Medulla oblongata (tissue), 1 donor: Measurements from ENCODE around the gene CAMTA2.
"Not testable (repeated sequence)": the region's sequence is repeated elsewhere in the genome, so short reads cannot be mapped to it uniquely, and the experiment has no call there.

ENCODE experiments used
- DNase-seq: peaks from one replicate; pipeline ENCODE4 v3.0.0-alpha.2; 2015; ENCODE audit errors: extremely low spot score

Gene CAMTA2, protein sequence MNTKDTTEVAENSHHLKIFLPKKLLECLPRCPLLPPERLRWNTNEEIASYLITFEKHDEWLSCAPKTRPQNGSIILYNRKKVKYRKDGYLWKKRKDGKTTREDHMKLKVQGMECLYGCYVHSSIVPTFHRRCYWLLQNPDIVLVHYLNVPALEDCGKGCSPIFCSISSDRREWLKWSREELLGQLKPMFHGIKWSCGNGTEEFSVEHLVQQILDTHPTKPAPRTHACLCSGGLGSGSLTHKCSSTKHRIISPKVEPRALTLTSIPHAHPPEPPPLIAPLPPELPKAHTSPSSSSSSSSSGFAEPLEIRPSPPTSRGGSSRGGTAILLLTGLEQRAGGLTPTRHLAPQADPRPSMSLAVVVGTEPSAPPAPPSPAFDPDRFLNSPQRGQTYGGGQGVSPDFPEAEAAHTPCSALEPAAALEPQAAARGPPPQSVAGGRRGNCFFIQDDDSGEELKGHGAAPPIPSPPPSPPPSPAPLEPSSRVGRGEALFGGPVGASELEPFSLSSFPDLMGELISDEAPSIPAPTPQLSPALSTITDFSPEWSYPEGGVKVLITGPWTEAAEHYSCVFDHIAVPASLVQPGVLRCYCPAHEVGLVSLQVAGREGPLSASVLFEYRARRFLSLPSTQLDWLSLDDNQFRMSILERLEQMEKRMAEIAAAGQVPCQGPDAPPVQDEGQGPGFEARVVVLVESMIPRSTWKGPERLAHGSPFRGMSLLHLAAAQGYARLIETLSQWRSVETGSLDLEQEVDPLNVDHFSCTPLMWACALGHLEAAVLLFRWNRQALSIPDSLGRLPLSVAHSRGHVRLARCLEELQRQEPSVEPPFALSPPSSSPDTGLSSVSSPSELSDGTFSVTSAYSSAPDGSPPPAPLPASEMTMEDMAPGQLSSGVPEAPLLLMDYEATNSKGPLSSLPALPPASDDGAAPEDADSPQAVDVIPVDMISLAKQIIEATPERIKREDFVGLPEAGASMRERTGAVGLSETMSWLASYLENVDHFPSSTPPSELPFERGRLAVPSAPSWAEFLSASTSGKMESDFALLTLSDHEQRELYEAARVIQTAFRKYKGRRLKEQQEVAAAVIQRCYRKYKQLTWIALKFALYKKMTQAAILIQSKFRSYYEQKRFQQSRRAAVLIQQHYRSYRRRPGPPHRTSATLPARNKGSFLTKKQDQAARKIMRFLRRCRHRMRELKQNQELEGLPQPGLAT

DNA sequence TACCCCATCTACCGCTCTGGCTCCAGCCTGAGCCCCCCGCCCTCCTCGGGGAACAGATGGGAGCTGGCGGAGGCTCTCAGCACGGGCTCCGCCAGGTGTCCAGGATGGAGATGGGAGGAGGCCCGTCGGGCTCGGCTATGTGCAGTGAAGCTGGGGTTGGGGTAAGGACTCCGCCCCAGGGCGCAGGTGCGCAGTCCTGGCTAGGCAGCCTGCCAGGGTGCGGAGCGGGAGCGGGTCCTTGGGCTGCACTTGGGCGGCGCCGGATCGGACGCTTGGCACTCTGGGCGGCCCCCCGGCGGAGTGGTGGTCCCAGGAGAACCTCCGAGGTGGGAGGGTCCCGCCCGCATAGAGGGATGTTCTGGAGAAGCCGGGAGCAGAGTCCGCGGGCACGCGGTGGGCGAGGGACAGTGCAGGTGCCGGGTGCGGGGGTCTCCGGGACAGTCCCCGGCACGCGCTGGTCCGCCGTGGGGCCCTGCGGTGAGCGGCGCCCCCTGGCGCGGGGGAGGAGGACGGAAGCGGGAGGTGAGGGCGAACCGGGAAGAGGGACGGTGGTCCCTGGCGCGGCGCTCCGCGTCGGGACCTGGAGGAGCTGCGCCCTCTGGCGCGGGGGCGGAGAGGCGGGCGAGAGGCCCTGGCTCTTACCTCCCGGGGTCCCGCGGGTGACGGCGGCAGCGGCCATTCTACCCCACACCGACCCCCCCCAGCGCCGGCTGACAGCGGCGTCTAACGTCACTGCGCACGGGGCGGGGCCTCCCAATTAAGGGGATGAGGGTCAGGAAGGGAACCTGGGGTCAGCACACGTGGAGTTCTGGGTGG is at the start of gene CAMTA2:
Gene CAMTA2 (minus strand): TSS at position 725 of the 816 bp plus-strand sequence. CDS start 1,453 bp downstream, outside the sequence.
- peak; percentile 89 for DNase-seq

GRCh38 chr17:5035315-5035714 is 47.8 kb upstream of the CAMTA2 start, which contains the start of gene SLC52A1:
Gene SLC52A1 (minus strand): TSS chr17:5035426. CDS start chr17:5034606, 820 bp downstream.
- DNase-seq: no peak

GRCh38 chr17:5034651-5035050 is 47.2 kb upstream of the CAMTA2 start:
- DNase-seq: no peak

DNA sequence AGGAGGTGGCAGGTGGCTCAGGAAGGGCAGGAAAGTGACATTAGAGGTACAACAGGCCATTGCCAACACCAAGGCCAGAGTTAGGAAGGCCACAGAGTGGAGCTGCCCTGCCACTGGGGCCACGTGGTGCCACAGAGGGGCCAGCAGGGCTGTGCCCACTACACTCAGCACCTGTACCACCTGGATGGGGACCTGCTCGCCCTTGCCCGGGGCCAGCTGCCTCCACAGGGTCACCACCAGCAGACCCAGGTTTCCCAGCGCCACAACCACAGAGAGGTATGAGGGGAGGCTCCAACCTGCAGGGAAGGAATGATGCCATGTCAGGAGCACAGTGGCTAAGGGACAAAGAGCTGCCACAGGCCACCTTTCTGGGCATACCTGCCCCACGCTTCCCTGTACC is 46.6 kb upstream of the CAMTA2 start:
- no peak for DNase-seq

DNA sequence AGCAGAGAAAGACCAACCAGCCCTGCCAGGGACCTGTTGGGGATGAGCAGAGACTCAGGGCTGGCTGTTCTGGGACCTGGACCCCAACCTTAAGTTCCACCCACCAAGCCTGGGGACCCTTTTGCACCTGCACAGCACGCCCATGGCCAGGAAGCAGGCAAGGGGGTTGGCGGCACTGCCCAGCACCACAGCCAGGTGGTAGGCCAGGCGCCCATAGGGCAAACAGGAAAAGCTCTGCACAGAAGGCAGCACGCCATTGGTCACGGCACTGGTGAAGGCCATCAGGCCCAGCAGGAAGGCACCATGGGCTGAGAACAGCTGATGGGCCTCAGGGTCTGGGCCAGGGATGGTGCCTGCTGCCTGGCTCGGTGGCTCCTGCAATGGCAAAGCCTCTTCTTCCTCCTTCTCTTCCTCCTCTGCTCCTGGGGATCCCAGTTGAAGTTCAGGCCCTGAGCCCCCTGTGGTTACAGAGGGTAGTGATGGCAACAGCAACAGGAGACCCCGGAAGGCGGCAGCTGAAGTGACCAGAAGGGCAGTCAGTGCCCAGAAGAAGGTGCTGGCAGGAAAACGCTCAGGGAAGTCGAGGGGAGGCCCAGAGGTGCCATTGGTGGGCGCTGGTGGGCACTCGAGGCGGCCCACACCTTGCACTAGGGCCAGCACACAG is 46.0 kb upstream of the CAMTA2 start:
- DNase-seq: no peak

DNA sequence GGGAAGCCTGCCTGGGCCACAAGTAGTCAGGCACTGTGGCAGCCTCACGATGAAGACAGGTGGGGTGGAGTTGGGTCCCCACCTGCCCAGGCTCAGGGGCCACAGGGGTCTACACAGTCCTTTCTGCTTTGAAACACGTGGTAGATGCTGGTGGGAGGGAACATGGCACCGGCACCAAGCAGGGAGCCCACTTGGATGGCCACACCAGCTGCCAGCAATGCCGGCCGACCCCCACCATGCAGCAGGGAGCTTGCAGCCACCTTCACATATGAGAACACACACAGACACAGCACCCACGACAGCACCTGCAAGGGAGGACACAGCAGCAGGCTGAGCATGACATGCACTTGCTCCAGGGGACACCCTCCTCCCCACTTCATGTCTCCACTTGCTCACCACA is 45.4 kb upstream of the CAMTA2 start:
- DNase-seq: no peak

GRCh38 chr17:5031365-5032082 is 44.0 kb upstream of the CAMTA2 start:
- DNase-seq: peak; percentile 81

- not testable (repeated sequence) for DNase-seq
Observed at GRCh38 chr17:5030168-5030567, 42.7 kb upstream of the CAMTA2 start.

- DNase-seq: peak; percentile 40
Observed at GRCh38 chr17:5027916-5028315, 40.4 kb upstream of the CAMTA2 start.

DNA sequence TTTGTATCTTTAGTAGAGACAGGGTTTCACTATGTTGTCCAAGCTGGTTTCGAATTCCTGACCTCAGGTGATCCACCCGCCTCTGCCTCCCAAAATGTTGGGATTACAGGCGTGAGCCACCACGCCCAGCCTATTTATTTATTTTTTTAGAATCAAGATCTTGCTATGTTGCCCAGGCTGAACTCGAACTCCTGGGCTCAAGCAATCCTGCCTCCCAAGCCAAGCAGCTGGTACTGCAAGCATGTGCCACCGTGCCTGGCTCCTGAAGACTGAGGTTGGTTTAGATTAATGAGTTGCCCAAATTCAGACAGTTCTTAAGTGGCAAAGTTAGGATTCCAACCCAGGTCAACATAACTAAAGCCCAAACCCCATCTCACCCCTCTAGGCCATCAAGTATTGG is 39.8 kb upstream of the CAMTA2 start:
- no peak for DNase-seq

GRCh38 chr17:5024604-5025003 is 37.1 kb upstream of the CAMTA2 start:
- no peak for DNase-seq

GRCh38 chr17:5023588-5024147 is 36.2 kb upstream of the CAMTA2 start:
- DNase-seq: no peak

DNA sequence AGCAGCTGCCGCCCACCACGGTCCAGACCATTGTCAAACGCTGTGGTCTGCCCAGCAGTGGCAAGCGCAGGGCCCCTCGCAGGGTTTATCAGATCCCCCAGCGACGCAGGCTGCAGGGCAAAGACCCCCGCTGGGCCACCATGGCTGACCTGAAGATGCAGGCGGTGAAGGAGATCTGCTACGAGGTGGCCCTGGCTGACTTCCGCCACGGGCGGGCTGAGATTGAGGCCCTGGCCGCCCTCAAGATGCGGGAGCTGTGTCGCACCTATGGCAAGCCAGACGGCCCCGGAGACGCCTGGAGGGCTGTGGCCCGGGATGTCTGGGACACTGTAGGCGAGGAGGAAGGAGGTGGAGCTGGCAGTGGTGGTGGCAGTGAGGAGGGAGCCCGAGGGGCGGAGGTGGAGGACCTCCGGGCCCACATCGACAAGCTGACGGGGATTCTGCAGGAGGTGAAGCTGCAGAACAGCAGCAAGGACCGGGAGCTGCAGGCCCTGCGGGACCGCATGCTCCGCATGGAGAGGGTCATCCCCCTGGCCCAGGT is 34.8 kb upstream of the CAMTA2 start:
- DNase-seq: no peak

DNA sequence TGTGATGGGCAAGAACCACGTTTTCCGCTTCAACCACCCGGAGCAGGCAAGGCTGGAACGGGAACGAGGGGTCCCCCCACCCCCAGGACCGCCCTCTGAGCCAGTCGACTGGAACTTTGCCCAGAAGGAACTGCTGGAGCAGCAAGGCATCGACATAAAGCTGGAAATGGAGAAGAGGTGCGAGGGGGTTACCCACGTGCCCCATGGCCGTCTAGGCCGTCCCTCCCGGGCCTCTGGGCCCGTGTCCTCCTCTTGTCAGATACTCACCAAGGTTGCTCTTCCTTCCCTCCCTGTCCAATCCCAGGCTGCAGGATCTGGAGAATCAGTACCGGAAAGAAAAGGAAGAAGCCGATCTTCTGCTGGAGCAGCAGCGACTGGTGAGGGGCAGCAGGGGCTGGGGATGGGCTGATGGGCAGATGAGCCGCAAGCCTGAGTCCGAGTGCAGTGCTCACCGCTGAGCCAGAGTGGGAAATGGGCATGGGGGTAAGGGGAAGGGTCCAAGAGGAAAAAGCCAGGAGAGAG is 33.1 kb upstream of the CAMTA2 start:
- no peak for DNase-seq

DNA sequence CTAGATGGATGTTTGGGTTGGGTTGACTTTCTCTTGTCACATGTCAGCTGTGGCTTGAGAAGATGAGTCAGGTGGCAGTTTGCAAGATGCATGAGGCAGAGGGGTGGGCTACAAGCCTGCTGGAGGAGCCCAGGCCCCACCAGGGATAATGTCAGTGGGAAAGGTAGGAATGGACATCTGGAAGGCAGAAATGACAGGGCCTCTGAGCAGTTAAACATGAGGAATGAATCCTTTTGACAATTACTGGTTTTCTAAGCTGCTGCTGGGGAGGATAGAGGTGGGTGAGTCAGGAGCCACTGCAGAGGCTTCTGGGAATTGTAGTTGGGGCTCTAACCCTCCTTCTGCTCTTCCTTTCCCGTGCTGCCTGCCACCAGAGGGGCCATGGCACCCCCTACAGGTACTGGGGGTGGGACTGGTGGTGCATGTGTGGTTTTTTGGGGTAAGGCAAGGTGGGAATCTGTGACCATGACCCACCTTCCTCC is 32.0 kb upstream of the CAMTA2 start:
- DNase-seq: no peak

DNA sequence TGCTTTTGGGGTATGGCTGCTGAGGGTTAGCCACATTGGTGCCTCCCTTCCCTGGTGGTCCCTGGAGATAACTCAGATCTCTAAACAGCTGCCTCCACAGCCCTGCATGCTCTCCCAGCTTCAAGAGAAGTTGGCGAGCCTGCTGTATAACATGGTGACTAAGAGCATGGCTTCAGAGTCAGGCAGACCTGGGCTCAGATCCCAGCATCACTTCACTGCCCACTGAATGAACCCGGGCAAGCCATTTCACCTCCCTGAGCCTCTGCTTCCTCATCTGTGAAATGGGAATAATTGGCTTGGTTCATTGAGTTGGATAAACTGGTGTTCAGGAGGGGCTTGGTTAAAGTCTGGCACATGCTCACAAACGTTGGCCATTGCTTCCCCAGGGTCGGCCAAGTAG is 26.9 kb upstream of the CAMTA2 start:
- DNase-seq: no peak

DNA sequence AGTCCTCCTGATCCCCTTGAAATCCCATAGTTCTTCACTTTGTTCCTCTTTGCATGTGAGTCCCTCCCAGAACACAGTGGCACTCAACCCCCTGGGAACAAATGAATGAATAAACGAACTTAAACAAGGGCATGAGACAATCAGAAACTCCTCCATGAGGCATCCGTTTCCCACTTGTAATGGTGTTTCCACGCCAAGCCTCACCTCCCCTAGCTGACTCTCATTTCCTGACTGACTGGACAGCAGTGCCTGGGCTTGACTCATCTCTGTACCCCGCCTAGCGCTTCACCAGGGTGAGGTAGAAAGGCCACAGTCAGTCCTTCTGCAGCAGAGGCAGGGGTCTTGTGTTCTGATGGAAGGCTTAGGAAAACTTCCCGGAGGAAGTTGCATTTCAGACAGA is 24.5 kb upstream of the CAMTA2 start:
- DNase-seq: no peak

DNA sequence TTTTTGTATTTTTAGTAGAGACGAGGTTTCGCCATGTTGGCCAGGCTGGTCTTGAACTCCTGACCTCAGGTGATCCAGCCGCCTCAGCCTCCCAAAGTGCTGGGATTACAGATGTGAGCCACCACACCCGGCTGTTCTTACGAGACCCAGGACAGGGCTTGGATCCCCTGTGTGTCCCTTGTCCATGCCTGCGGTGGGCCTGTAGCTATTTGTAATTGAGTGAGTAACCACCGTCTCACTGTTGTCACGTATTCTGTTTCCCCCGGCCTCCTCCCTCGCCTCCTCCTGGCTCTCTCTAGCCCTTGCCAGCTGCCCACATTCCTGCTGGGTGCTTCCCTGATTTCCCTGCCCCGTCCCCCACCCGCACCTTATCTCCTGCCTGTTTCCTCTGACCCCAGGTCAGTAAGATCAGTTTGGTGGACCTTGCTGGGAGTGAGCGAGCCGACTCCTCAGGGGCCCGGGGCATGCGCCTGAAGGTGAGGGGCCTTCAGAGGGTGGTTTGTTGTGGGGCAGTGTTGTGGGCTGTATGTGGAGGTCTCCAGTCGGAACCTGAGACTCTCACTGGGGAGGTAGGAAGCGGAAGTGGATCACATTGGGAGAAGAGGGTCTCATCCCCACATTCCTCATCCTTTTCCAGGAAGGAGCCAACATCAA is 15.9 kb upstream of the CAMTA2 start:
- no peak for DNase-seq
